MCF 10A (cell line): Measurements from ENCODE around the gene DIP2C. TPM values are rescaled to one million over a fixed set of nuclear protein-coding genes. Genes with fewer than 3 reads are reported as not detected.

Source experiments
- BruUV-seq: library from RNA; stranded (reverse); fragments of 400-500 nt; replicated peaks from 2 replicates; lab custom pipeline; 2021; lab: Mats Ljungman, UMichigan
- CTCF ChIA-PET: fragments of 300-600 bp; sonication (Branson Sonifier 250); formaldehyde crosslinking; extraction: SDS; loops from one replicate; lab custom pipeline; 2021; ENCODE audit warnings: antibody characterized with exemption, inconsistent platforms; lab: Yijun Ruan, JAX
- POLR2A ChIA-PET: fragments of 300-600, 350-650 bp; sonication (Branson Sonifier 250); formaldehyde crosslinking; extraction: SDS; loops from one replicate; lab custom pipeline; 2020; ENCODE audit warnings: antibody characterized with exemption, inconsistent platforms; lab: Yijun Ruan, JAX
- DNase-seq: peaks from one replicate; pipeline ENCODE4 v3.0.0-alpha.2; 2018; ENCODE audit not compliant: unreplicated experiment
- H3K27ac Mint-ChIP-seq: one replicate; pipeline ENCODE4 v1.8.0; 2022; ENCODE audit warnings: mild to moderate bottlenecking, low read depth, mixed read lengths; ENCODE audit not compliant: unreplicated experiment
- H3K27me3 Mint-ChIP-seq: one replicate; pipeline ENCODE4 v1.8.0; 2022; ENCODE audit warnings: mixed read lengths; ENCODE audit not compliant: insufficient read depth, unreplicated experiment
- H3K36me3 Mint-ChIP-seq: one replicate; pipeline ENCODE4 v1.8.0; 2022; ENCODE audit warnings: mild to moderate bottlenecking, moderate library complexity, mixed read lengths; ENCODE audit not compliant: insufficient read depth, unreplicated experiment
- H3K4me1 Mint-ChIP-seq: one replicate; pipeline ENCODE4 v1.8.0; 2022; ENCODE audit warnings: mixed read lengths; ENCODE audit not compliant: insufficient read depth, unreplicated experiment
- H3K4me3 Mint-ChIP-seq: one replicate; pipeline ENCODE4 v1.8.0; 2022; ENCODE audit warnings: mild to moderate bottlenecking, moderate library complexity, mixed read lengths; ENCODE audit not compliant: unreplicated experiment
- H3K9me3 Mint-ChIP-seq: one replicate; pipeline ENCODE4 v1.8.0; 2022; ENCODE audit warnings: mixed read lengths; ENCODE audit not compliant: unreplicated experiment
- CTCF ChIP-seq: fragments of 200-600 bp; IDR thresholded peaks from one replicate; pipeline ENCODE4 v1.8.0; 2022; ENCODE audit warnings: antibody characterized with exemption, mild to moderate bottlenecking; ENCODE audit not compliant: unreplicated experiment
- intact Hi-C: fragments of 100-400 bp; cut with micrococcal nuclease; formaldehyde crosslinking; loops from 2 replicates; pipeline ENCODE4 v1.14.1; 2022
- total RNA-seq: library from RNA; stranded (reverse); gene quantifications from 2 replicates; pipeline ENCODE4 v1.2.3, GENCODE V29; 2022

Gene DIP2C
- total RNA-seq, 1 experiment from 2014 or later, result 0.37 TPM

- Mint-ChIP-seq H3K9me3 (no peaks in the 10 kb centered on the region), H3K27ac (no peak overlapping the region), H3K4me1 (no peaks in the 10 kb centered on the region), H3K36me3 (no peaks in the 10 kb centered on the region), H3K4me3 (no peak overlapping the region), H3K27me3 (no peaks in the 10 kb centered on the region)
- BruUV-seq, result no TSS peak
- DNase-seq, result no peak
- intact Hi-C loops, result no loop called here
- ChIA-PET POLR2A (no interaction called here), CTCF (interaction anchor here (0.7 kb wide), 1 partner anchor 1197 kb away, joined by 3 read pairs; no protein-coding TSS in a partner anchor)
- TF ChIP-seq CTCF, result no peak
These were observed 205.0 kb downstream of the DIP2C start for GRCh38 chr10:484441-484924.

GRCh38 chr10:483261-483660 is 206.2 kb downstream of the DIP2C start:
- intact Hi-C loops, result no loop called here
- Mint-ChIP-seq H3K9me3 (no peaks in the 10 kb centered on the region), H3K4me3 (no peak overlapping the region), H3K27me3 (no peaks in the 10 kb centered on the region), H3K36me3 (no peaks in the 10 kb centered on the region), H3K27ac (no peak overlapping the region), H3K4me1 (no peaks in the 10 kb centered on the region)
- no TSS peak for BruUV-seq
- CTCF ChIA-PET, result no interaction called here
- no peak for DNase-seq
- POLR2A ChIA-PET, result no interaction called here
- TF ChIP-seq CTCF, result no peak

DNA sequence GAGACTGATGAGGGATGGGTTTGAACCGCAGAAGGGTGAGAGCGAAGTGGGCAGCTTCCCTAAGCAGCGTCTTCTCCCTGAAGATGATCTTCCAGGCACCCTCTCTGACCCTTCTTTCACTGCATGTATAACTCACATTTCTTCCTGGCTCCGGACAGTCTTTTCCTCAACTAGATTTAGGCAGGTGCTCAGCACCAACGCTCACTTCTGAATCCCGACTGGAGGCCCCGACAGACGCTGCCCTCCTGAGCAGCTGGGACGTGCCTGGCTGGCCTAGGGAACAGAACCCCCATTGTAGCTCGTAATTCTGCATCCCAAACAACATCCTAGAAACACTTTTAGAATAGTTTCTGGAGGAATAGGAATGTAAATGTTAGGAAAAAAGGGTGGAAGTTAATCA is 206.6 kb downstream of the DIP2C start:
- no peak for DNase-seq
- ChIA-PET CTCF (interaction anchor here (0.7 kb wide), 1 partner anchor 47 kb away, joined by 3 read pairs; no protein-coding TSS in a partner anchor), POLR2A (no interaction called here)
- no peak overlapping the region for H3K4me3 Mint-ChIP-seq
- H3K9me3 Mint-ChIP-seq, result peaks cover 2% of the 10 kb centered on the region
- no peaks in the 10 kb centered on the region for H3K36me3 Mint-ChIP-seq
- H3K27ac Mint-ChIP-seq, result no peak overlapping the region
- no peak for TF ChIP-seq CTCF
- BruUV-seq, result no TSS peak
- no peaks in the 10 kb centered on the region for H3K27me3 Mint-ChIP-seq
- intact Hi-C loops, result no loop called here
- no peaks in the 10 kb centered on the region for H3K4me1 Mint-ChIP-seq

DNA sequence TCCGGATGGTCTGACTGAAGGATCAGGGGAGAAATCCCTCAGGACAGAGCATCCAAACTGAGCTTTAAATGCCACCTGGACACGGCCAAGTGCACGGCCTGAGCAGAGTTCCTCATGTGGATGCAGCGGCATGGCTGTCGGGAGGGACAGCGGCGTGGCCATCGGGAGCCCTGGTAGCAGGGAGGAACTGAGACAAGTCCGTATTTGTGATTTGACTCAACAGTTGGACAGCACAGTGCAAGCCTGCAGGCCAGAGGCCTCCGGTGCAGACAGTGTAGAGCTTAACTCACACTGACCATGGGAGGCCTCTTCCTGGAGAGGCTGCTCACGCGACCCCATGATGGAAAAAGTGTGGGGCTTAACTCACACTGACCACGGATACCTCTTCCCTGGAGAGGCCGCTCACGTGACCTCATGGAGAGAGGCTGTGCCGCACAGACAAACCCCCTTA is 207.4 kb downstream of the DIP2C start:
- CTCF ChIA-PET, result interaction anchor here (0.7 kb wide), 1 partner anchor 48 kb away, joined by 3 read pairs; no protein-coding TSS in a partner anchor
- peaks cover 4% of the 10 kb centered on the region for H3K27me3 Mint-ChIP-seq
- H3K4me3 Mint-ChIP-seq, result no peak overlapping the region
- no peaks in the 10 kb centered on the region for H3K4me1 Mint-ChIP-seq
- POLR2A ChIA-PET, result no interaction called here
- no peak for TF ChIP-seq CTCF
- no peak for DNase-seq
- no peak overlapping the region for H3K27ac Mint-ChIP-seq
- intact Hi-C loops, result no loop called here
- H3K36me3 Mint-ChIP-seq, result no peaks in the 10 kb centered on the region
- no TSS peak for BruUV-seq
- peaks cover 9% of the 10 kb centered on the region for H3K9me3 Mint-ChIP-seq
